GM23338 (cell line): ENCODE measurements around the gene FREM3. TPM values are rescaled to one million over a fixed set of nuclear protein-coding genes. Genes with fewer than 3 reads are reported as not detected.

Experiments
- ATAC-seq: fragments of 200-7000 bp; cut with Tn5 transposase; 3 replicates; pipeline ENCODE4 v1.9.1; 2020
- DNase-seq: peaks from one replicate; pipeline ENCODE4 v3.0.0-alpha.2; 2015; ENCODE audit warnings: low spot score
- H2AFZ ChIP-seq: fragments of 200-600 bp; sonication (generic); 2 replicates; pipeline ENCODE4 v1.8.0; 2016; ENCODE audit warnings: antibody characterized with exemption, mild to moderate bottlenecking, moderate library complexity
- H3F3A ChIP-seq: fragments of 200-600 bp; sonication (generic); replicated peaks from 2 replicates; pipeline ENCODE4 v1.8.0; 2017; ENCODE audit warnings: antibody characterized with exemption, mixed run types, low read depth
- H3K27ac ChIP-seq: fragments of 200-600 bp; sonication (generic); 2 replicates; pipeline ENCODE4 v1.6.1; 2016; ENCODE audit warnings: low read depth
- H3K27me3 ChIP-seq: fragments of 200-600 bp; sonication (generic); 2 replicates; pipeline ENCODE4 v1.8.0; 2016; ENCODE audit warnings: mild to moderate bottlenecking, mixed run types, moderate library complexity; ENCODE audit not compliant: insufficient read depth
- H3K36me3 ChIP-seq: fragments of 200-600 bp; sonication (generic); 2 replicates; pipeline ENCODE4 v1.8.0; 2016; ENCODE audit warnings: mild to moderate bottlenecking; ENCODE audit not compliant: insufficient read depth
- H3K4me1 ChIP-seq: fragments of 200-600 bp; sonication (generic); 2 replicates; pipeline ENCODE4 v1.8.0; 2016; ENCODE audit warnings: mild to moderate bottlenecking, moderate library complexity; ENCODE audit not compliant: insufficient read depth
- H3K4me2 ChIP-seq: fragments of 200-600 bp; sonication (generic); 2 replicates; pipeline ENCODE4 v1.7.1; 2017; ENCODE audit warnings: mixed run types
- H3K4me3 ChIP-seq: fragments of 200-600 bp; sonication (generic); 2 replicates; pipeline ENCODE4 v1.6.1; 2016; ENCODE audit warnings: mixed run types
- H3K79me2 ChIP-seq: fragments of 200-600 bp; sonication (generic); replicated peaks from 2 replicates; pipeline ENCODE4 v1.8.0; 2017; ENCODE audit warnings: mild to moderate bottlenecking; ENCODE audit not compliant: insufficient read depth
- H3K9me2 ChIP-seq: fragments of 200-600 bp; sonication (generic); 2 replicates; pipeline ENCODE4 v1.8.0; 2017; ENCODE audit not compliant: insufficient read depth
- H4K20me1 ChIP-seq: fragments of 200-600 bp; sonication (generic); replicated peaks from 2 replicates; pipeline ENCODE4 v1.8.0; 2017; ENCODE audit warnings: mild to moderate bottlenecking; ENCODE audit not compliant: insufficient read depth
- H3K27ac Mint-ChIP-seq: 2 replicates; pipeline ENCODE4 v1.8.0; 2020; ENCODE audit warnings: inconsistent platforms, mild to moderate bottlenecking, moderate library complexity, mixed read lengths
- H3K27me3 Mint-ChIP-seq: 3 replicates; pipeline ENCODE4 v1.8.0; 2022; ENCODE audit warnings: low read depth, mild to moderate bottlenecking, moderate library complexity, mixed read lengths, inconsistent platforms; ENCODE audit not compliant: insufficient read depth, poor library complexity
- H3K36me3 Mint-ChIP-seq: 3 replicates; pipeline ENCODE4 v1.8.0; 2021; ENCODE audit warnings: low read depth, mild to moderate bottlenecking, inconsistent platforms, moderate library complexity, mixed read lengths
- H3K4me1 Mint-ChIP-seq: 3 replicates; pipeline ENCODE4 v1.8.0; 2020; ENCODE audit warnings: mild to moderate bottlenecking, inconsistent platforms, mixed read lengths
- H3K4me3 Mint-ChIP-seq: 3 replicates; pipeline ENCODE4 v1.8.0; 2021; ENCODE audit warnings: moderate library complexity, mild to moderate bottlenecking, inconsistent platforms, mixed read lengths
- H3K9me3 Mint-ChIP-seq: 3 replicates; pipeline ENCODE4 v1.8.0; 2020; ENCODE audit warnings: moderate library complexity, mild to moderate bottlenecking, inconsistent platforms, mixed read lengths
- CREB1 ChIP-seq: fragments of 250-450 bp; sonication (Bioruptor Pico); IDR thresholded peaks from 2 replicates; pipeline ENCODE4 v1.5.0; 2020; ENCODE audit warnings: low read depth, mild to moderate bottlenecking, moderate library complexity
- EZH2 ChIP-seq: fragments of 200-600 bp; sonication (generic); IDR thresholded peaks from one replicate; pipeline ENCODE4 v1.8.0; 2017; ENCODE audit warnings: antibody characterized with exemption, mild to moderate bottlenecking, low read depth; ENCODE audit not compliant: unreplicated experiment
- EZH2phosphoT487 ChIP-seq: fragments of 200-600 bp; sonication (generic); IDR thresholded peaks from one replicate; pipeline ENCODE4 v1.8.1; 2018; ENCODE audit warnings: antibody characterized with exemption; ENCODE audit not compliant: unreplicated experiment
- JUNB ChIP-seq: IDR thresholded peaks from one replicate; pipeline ENCODE4 v1.6.1; 2016; ENCODE audit warnings: antibody characterized with exemption; ENCODE audit not compliant: unreplicated experiment
- NANOG ChIP-seq: IDR thresholded peaks from 2 replicates; pipeline ENCODE4 v1.6.1; 2016; ENCODE audit warnings: antibody characterized with exemption, borderline replicate concordance
- REST ChIP-seq: IDR thresholded peaks from one replicate; pipeline ENCODE4 v1.6.1; 2018; ENCODE audit warnings: antibody characterized with exemption; ENCODE audit not compliant: unreplicated experiment
- STAT1 ChIP-seq: IDR thresholded peaks from one replicate; pipeline ENCODE4 v1.6.1; 2016; ENCODE audit warnings: antibody characterized with exemption; ENCODE audit not compliant: unreplicated experiment
- polyA plus RNA-seq: library from polyadenylated mRNA; unstranded; fragments of >200 nt; fragmentation: Nextera tagmentation; extraction: Ambion mirVana; gene quantifications from 2 replicates; pipeline ENCODE4 v1.2.1, GENCODE V29; 2016
- total RNA-seq: library from RNA; depleted of rRNA; stranded (reverse); fragments of >200 nt; shearing (Covaris generic); gene quantifications from 2 replicates; pipeline ENCODE4 v1.2.3, GENCODE V29; 2014
- TF ChIP-seq, protein P1 (sequence below): fragments of 250-450 bp; sonication (Bioruptor Pico); IDR thresholded peaks from 2 replicates; pipeline ENCODE4 v1.5.0; 2020; ENCODE audit warnings: mild to moderate bottlenecking, moderate library complexity
- TF ChIP-seq, protein P2 (sequence below): IDR thresholded peaks from 2 replicates; pipeline ENCODE4 v1.6.1; 2016; ENCODE audit warnings: antibody characterized with exemption

FREM3 gene
- total and polyA plus RNA-seq, 2 experiments from 2014 or later: 0.03 to 0.07 TPM

DNA sequence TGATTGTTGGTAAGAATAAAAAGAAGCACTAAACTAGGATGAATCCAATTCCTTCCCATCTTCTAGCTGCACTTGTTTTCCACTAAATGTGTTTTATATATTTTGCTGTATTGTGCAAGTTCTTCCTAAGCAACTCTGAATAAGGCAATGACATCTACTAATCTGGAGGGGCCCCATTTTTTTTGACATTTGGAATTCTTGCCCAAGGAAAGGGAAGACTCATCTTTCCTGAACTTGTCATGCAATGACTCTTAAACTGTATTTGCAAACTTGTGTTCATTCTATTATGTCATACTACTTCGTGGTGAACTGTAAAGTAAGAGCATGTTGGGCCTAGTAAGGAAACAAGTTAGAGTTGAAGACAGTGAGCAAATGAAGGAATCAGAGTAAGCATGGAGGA is 45.9 kb downstream of the FREM3 start:
- Mint-ChIP-seq H3K36me3 (no peaks in the 10 kb centered on the region), H3K27ac (no peak overlapping the region), H3K27me3 (no peaks in the 10 kb centered on the region), H3K4me1 (no peaks in the 10 kb centered on the region), H3K9me3 (no peaks in the 10 kb centered on the region; the same call in 2 of the 3 replicates), H3K4me3 (no peak overlapping the region)
- no peaks in the 10 kb centered on the region for H3K4me1 ChIP-seq
- no peak overlapping the region for H2AFZ ChIP-seq
- no peak overlapping the region for H3K4me2 ChIP-seq
- H3F3A ChIP-seq: no peaks in the 10 kb centered on the region
- H3K36me3 ChIP-seq: no peaks in the 10 kb centered on the region
- H3K27ac ChIP-seq: no peak overlapping the region
- H3K9me2 ChIP-seq: no peaks in the 10 kb centered on the region
- no peak overlapping the region for H3K4me3 ChIP-seq
- no peaks in the 10 kb centered on the region for H3K27me3 ChIP-seq
- no peak for DNase-seq
- no peaks in the 10 kb centered on the region for H4K20me1 ChIP-seq
- ATAC-seq: no peak
- H3K79me2 ChIP-seq: no peaks in the 10 kb centered on the region
- TF ChIP-seq JUNB (no peak), STAT1 (no peak), REST (no peak), NANOG (no peak), CREB1 (no peak), EZH2 (no peak), EZH2phosphoT487 (no peak)
- TF ChIP-seq, protein P1, sequence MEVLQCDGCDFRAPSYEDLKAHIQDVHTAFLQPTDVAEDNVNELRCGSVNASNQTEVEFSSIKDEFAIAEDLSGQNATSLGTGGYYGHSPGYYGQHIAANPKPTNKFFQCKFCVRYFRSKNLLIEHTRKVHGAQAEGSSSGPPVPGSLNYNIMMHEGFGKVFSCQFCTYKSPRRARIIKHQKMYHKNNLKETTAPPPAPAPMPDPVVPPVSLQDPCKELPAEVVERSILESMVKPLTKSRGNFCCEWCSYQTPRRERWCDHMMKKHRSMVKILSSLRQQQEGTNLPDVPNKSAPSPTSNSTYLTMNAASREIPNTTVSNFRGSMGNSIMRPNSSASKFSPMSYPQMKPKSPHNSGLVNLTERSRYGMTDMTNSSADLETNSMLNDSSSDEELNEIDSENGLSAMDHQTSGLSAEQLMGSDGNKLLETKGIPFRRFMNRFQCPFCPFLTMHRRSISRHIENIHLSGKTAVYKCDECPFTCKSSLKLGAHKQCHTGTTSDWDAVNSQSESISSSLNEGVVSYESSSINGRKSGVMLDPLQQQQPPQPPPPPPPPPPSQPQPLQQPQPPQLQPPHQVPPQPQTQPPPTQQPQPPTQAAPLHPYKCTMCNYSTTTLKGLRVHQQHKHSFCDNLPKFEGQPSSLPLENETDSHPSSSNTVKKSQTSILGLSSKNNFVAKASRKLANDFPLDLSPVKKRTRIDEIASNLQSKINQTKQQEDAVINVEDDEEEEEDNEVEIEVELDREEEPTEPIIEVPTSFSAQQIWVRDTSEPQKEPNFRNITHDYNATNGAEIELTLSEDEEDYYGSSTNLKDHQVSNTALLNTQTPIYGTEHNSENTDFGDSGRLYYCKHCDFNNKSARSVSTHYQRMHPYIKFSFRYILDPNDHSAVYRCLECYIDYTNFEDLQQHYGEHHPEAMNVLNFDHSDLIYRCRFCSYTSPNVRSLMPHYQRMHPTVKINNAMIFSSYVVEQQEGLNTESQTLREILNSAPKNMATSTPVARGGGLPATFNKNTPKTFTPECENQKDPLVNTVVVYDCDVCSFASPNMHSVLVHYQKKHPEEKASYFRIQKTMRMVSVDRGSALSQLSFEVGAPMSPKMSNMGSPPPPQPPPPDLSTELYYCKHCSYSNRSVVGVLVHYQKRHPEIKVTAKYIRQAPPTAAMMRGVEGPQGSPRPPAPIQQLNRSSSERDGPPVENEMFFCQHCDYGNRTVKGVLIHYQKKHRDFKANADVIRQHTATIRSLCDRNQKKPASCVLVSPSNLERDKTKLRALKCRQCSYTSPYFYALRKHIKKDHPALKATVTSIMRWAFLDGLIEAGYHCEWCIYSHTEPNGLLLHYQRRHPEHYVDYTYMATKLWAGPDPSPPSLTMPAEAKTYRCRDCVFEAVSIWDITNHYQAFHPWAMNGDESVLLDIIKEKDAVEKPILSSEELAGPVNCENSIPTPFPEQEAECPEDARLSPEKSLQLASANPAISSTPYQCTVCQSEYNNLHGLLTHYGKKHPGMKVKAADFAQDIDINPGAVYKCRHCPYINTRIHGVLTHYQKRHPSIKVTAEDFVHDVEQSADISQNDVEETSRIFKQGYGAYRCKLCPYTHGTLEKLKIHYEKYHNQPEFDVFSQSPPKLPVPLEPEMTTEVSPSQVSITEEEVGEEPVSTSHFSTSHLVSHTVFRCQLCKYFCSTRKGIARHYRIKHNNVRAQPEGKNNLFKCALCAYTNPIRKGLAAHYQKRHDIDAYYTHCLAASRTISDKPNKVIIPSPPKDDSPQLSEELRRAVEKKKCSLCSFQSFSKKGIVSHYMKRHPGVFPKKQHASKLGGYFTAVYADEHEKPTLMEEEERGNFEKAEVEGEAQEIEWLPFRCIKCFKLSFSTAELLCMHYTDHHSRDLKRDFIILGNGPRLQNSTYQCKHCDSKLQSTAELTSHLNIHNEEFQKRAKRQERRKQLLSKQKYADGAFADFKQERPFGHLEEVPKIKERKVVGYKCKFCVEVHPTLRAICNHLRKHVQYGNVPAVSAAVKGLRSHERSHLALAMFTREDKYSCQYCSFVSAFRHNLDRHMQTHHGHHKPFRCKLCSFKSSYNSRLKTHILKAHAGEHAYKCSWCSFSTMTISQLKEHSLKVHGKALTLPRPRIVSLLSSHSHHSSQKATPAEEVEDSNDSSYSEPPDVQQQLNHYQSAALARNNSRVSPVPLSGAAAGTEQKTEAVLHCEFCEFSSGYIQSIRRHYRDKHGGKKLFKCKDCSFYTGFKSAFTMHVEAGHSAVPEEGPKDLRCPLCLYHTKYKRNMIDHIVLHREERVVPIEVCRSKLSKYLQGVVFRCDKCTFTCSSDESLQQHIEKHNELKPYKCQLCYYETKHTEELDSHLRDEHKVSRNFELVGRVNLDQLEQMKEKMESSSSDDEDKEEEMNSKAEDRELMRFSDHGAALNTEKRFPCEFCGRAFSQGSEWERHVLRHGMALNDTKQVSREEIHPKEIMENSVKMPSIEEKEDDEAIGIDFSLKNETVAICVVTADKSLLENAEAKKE (CRISPR knock-in tag): no peak
- TF ChIP-seq, protein P2, sequence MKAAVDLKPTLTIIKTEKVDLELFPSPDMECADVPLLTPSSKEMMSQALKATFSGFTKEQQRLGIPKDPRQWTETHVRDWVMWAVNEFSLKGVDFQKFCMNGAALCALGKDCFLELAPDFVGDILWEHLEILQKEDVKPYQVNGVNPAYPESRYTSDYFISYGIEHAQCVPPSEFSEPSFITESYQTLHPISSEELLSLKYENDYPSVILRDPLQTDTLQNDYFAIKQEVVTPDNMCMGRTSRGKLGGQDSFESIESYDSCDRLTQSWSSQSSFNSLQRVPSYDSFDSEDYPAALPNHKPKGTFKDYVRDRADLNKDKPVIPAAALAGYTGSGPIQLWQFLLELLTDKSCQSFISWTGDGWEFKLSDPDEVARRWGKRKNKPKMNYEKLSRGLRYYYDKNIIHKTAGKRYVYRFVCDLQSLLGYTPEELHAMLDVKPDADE: no peak
